Vagina (tissue), 2 donors: ENCODE data around the gene ARPC1A. TPM values are rescaled to one million over a fixed set of nuclear protein-coding genes. Genes with fewer than 3 reads are reported as not detected.
"Not testable (repeated sequence)": the region's sequence is repeated elsewhere in the genome, so short reads cannot be mapped to it uniquely, and the experiment has no call there.

Experiments used
- DNase-seq, 2 donors: peaks; one replicate each; pipeline ENCODE4 v3.0.0-alpha.2; 2017; ENCODE audit errors: extremely low spot score in 2 of 2
- H3K27ac ChIP-seq: fragments of 200-600 bp; sonication (generic); one replicate; pipeline ENCODE4 v1.5.1; 2019
- H3K27me3 ChIP-seq: fragments of 200-600 bp; sonication (generic); one replicate; pipeline ENCODE4 v1.5.1; 2019
- H3K36me3 ChIP-seq, 2 donors: fragments of 200-600 bp; sonication (generic); one replicate each; pipeline ENCODE4 v1.5.1; 2017 to 2019
- H3K4me1 ChIP-seq: fragments of 200-600 bp; sonication (generic); one replicate; pipeline ENCODE4 v1.5.1; 2019
- H3K4me3 ChIP-seq, 2 donors: fragments of 200-600 bp; sonication (generic); 1 replicate in 1 of 2; 2 replicates in 1 of 2; pipeline ENCODE4 v1.5.1; 2016 to 2019
- H3K9me3 ChIP-seq: fragments of 200-600 bp; sonication (generic); one replicate; pipeline ENCODE4 v1.5.1; 2019
- POLR2A ChIP-seq, 2 donors: fragments of 450-650 bp; IDR thresholded peaks; one replicate each; pipeline ENCODE4 v1.6.1; 2017; ENCODE audit warnings: antibody characterized with exemption in 2 of 2, mild to moderate bottlenecking in 2 of 2, moderate library complexity in 2 of 2
- POLR2AphosphoS5 ChIP-seq, 2 donors: sonication (generic); formaldehyde crosslinking; IDR thresholded peaks; one replicate each; pipeline ENCODE4 v1.9.0; 2017; ENCODE audit warnings: antibody characterized with exemption in 2 of 2, mild to moderate bottlenecking in 2 of 2, low read depth in 1 of 2; ENCODE audit not compliant: insufficient read depth in 1 of 2
- intact Hi-C: fragments of 100-400 bp; cut with DNase I; formaldehyde crosslinking; loops from one replicate; pipeline ENCODE4 v1.15.1; 2023
- total RNA-seq: library from RNA; depleted of rRNA; stranded (reverse); fragments of >200 nt; gene quantifications from one replicate; pipeline ENCODE4 v1.2.3, GENCODE V29; 2016
- TF ChIP-seq, protein P1 (sequence below), 3 experiments: fragments of 450-650 bp in 2 of 3; fragments of 200-600 bp in 1 of 3; sonication (generic) in 1 of 3; IDR thresholded peaks; one replicate each; pipeline ENCODE4 v1.5.1; 2017 to 2019; ENCODE audit warnings: antibody characterized with exemption in 3 of 3, mild to moderate bottlenecking in 2 of 3, moderate library complexity in 2 of 3

Gene ARPC1A
- total RNA-seq, 1 donor from 2014 or later = 106 TPM

DNA sequence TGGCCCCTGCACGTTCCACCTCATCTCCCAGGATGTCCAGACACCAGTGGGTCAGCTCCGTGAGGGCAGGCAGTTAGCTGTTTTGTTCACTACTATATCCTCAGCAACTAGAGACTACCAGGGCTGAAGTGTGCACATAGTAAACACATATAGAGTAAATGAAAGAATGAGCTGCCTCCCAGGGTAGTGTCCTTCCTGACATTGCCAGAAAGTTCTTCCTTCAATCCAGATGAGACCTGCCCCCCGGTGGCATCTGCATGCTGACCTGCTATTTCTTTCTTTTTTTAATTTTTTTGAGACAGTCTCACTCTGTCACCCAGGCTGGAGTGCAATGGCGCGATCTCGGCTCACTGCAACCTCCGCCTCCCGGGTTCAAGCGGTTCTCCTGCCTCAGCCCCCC lies 14.0 kb upstream of the ARPC1A start:
- H3K4me1 ChIP-seq = no peaks in the 10 kb centered on the region

DNA sequence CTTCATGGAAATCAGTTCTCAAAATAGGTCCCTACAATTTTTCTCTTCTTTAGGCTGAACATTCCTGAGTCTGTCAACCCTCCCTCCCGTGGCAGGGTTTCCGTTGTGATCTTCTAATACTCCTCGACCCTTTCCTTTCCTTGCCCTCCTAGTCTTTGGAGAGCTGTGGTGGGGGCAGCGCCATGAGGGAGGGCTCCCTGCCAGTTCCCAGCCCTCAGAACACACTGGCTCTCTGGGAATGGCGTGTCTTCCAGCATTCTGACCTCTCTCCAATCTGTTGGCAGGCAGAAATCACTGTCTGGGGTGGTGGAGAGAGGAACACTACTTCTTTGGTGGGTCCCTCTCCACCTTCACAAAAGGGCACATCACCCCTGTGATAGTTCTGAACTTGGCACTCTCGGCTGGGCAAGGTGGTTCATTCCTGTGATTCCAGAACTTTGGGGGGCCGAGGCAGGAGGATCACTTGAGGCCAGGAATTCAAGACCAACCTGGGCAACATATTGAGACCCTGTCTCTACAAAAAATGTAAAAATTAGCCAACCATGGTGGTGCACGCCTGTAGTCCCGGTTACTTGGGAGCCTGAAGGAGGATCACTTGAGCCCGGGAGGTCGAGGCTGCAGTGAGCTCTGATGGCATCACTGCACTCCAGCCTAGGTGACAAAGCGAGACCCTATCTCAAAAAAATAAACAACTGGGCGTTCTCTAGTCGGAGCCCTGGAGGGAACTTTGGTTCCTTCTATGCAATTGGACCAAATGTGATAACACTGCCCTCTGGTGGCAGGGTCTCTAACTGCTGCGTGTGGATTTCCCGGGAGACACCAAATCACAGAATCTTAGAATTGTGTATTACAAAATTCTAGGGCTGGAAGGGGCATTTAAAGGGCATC lies 13.1 kb upstream of the ARPC1A start:
- H3K27ac ChIP-seq = no peak overlapping the region
- no peaks in the 10 kb centered on the region for H3K27me3 ChIP-seq
- no peaks in the 10 kb centered on the region for H3K9me3 ChIP-seq
- intact Hi-C loops = no loop called here
- no peak for DNase-seq
- no peaks in the 10 kb centered on the region for H3K36me3 ChIP-seq
- H3K4me3 ChIP-seq = no peak overlapping the region
- H3K4me1 ChIP-seq = no peaks in the 10 kb centered on the region
- no peak for TF ChIP-seq POLR2AphosphoS5 (IDR thresholded peaks at IDR 0.05; ENCODE audit: insufficient read depth in 1 of 2, low read depth in 1 of 2)
- no peak for TF ChIP-seq POLR2A (IDR thresholded peaks at IDR 0.05)
- TF ChIP-seq, protein P1, sequence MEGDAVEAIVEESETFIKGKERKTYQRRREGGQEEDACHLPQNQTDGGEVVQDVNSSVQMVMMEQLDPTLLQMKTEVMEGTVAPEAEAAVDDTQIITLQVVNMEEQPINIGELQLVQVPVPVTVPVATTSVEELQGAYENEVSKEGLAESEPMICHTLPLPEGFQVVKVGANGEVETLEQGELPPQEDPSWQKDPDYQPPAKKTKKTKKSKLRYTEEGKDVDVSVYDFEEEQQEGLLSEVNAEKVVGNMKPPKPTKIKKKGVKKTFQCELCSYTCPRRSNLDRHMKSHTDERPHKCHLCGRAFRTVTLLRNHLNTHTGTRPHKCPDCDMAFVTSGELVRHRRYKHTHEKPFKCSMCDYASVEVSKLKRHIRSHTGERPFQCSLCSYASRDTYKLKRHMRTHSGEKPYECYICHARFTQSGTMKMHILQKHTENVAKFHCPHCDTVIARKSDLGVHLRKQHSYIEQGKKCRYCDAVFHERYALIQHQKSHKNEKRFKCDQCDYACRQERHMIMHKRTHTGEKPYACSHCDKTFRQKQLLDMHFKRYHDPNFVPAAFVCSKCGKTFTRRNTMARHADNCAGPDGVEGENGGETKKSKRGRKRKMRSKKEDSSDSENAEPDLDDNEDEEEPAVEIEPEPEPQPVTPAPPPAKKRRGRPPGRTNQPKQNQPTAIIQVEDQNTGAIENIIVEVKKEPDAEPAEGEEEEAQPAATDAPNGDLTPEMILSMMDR (IDR thresholded peaks at IDR 0.05) = peak; percentile 74 to 77 (median 75)

More for the DNA sequence above, 14.0 kb upstream of the ARPC1A start:
- TF ChIP-seq POLR2A (IDR thresholded peaks at IDR 0.05) = no peak
- TF ChIP-seq, protein P1 (IDR thresholded peaks at IDR 0.05) = no peak
- TF ChIP-seq POLR2AphosphoS5 (IDR thresholded peaks at IDR 0.05; ENCODE audit: insufficient read depth in 1 of 2, low read depth in 1 of 2) = no peak
- Histone ChIP-seq H3K36me3 (no peaks in the 10 kb centered on the region), H3K27ac (no peak overlapping the region), H3K4me3 (no peak overlapping the region), H3K27me3 (no peaks in the 10 kb centered on the region), H3K9me3 (no peaks in the 10 kb centered on the region)
- no peak for DNase-seq
- intact Hi-C loops = no loop called here

DNA sequence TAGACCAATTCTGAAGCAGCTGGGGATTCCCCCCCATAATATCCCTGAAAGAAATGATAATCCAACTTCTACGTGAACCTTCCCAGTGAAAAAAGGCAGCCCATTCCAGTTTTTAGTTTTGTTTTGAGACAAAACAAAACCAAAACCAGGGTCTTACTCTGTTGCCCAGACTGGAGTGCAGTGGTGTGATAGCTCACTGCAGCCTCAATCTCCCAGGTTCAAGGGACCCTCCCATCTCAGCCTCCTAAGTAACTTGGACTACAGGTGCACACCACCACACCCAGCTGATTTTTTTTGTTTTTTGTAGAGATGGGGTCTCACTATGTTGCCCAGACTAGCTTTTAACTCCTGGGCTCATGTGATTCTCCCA lies 12.5 kb upstream of the ARPC1A start:
- TF ChIP-seq POLR2AphosphoS5 (IDR thresholded peaks at IDR 0.05; ENCODE audit: insufficient read depth in 1 of 2, low read depth in 1 of 2) (no peak), POLR2A (IDR thresholded peaks at IDR 0.05) (no peak)
- TF ChIP-seq, protein P1 (IDR thresholded peaks at IDR 0.05) = no peak
- H3K9me3 ChIP-seq = no peaks in the 10 kb centered on the region
- no peak overlapping the region for H3K27ac ChIP-seq
- intact Hi-C loops = no loop called here
- H3K4me3 ChIP-seq = no peak overlapping the region
- DNase-seq = no peak
- no peaks in the 10 kb centered on the region for H3K4me1 ChIP-seq
- H3K36me3 ChIP-seq = no peaks in the 10 kb centered on the region
- H3K27me3 ChIP-seq = no peaks in the 10 kb centered on the region

DNA sequence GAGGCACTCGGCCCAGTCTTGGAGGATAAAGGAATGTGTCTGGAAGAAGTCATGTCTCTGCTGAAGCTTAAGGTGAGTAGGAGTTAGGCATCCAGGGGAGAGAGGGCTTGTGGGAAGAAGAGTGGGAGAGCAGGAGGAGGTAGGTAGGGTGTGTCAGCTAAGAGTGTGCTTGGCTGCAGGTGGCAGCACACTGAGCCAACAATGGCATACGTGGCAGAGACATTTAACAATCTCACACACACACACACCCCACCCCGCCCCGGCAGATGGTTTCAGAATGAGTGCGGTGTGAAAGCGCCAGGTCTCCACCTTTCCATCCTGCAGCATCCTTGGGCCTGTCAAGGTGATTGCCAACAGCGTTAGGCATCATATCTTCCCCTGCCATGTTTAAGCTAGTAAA lies 11.2 kb upstream of the ARPC1A start:
- Histone ChIP-seq H3K27ac (no peak overlapping the region), H3K36me3 (no peaks in the 10 kb centered on the region), H3K9me3 (no peaks in the 10 kb centered on the region), H3K4me3 (no peak overlapping the region), H3K27me3 (no peaks in the 10 kb centered on the region), H3K4me1 (no peaks in the 10 kb centered on the region)
- TF ChIP-seq POLR2A (IDR thresholded peaks at IDR 0.05) (no peak), POLR2AphosphoS5 (IDR thresholded peaks at IDR 0.05; ENCODE audit: insufficient read depth in 1 of 2, low read depth in 1 of 2) (no peak)
- TF ChIP-seq, protein P1 (IDR thresholded peaks at IDR 0.05) = no peak
- intact Hi-C loops = loop anchor here (2.0 kb wide), 1 partner anchor 276 kb away; no protein-coding TSS in a partner anchor
- no peak for DNase-seq

DNA sequence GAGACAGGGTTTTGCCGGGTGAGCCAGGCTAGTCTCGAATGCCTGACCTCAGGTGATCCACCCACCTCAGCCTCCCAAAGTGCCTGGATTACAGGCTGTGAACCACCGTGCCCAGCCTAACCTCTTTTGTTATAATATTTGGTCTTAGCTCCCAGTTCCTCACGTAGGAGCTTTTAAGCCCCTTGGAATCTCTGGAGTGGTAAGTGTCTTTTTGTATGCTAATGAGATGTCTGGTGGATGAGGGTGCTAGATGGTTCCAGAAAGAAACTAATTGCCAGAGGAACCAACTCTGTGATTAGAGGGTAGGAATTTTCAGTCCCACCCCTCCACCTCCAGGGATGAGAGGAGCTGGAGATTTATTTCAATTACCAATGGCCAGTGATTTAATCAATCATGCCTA lies 5.3 kb upstream of the ARPC1A start:
- Histone ChIP-seq H3K27me3 (no peaks in the 10 kb centered on the region), H3K4me3 (no peak overlapping the region), H3K4me1 (peaks cover 10% of the 10 kb centered on the region), H3K27ac (no peak overlapping the region), H3K9me3 (no peaks in the 10 kb centered on the region), H3K36me3 (no peaks in the 10 kb centered on the region)
- intact Hi-C loops = no loop called here
- DNase-seq = no peak
- no peak for TF ChIP-seq POLR2A (IDR thresholded peaks at IDR 0.05)

DNA sequence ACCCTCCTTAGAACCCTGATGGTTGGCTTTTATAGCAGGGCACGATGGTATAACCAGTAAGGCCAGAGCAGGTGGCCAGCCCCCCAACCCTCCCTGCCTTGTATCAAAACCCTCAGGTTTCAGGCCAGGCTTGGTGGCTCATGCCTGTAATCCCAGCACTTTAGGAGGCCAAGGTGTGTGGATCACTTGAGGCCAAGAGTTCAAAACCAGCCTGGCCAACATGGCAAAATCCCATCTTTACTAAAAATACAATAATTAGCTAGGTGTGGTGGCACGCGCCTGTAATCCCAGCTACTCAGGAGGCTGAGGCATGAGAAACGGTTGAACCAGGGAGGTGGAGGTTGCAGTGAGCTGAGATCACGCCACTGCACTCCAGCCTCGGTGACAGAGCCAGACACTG lies 3.0 kb upstream of the ARPC1A start:
- H3K9me3 ChIP-seq, intact Hi-C loops, H3K4me3 ChIP-seq, H3K27ac ChIP-seq, DNase-seq, H3K27me3 ChIP-seq, H3K36me3 ChIP-seq: not testable (repeated sequence)
- H3K4me1 ChIP-seq = peaks cover 21% of the 10 kb centered on the region
